Adrenal gland (tissue), 12 donors: ENCODE data around the gene FBXO36. TPM values are rescaled to one million over a fixed set of nuclear protein-coding genes. Genes with fewer than 3 reads are reported as not detected.

Experiments used
- DNase-seq, 7 donors: peaks; one replicate each; pipeline ENCODE4 v3.0.0-alpha.2; 2019 to 2020
- H3K27ac ChIP-seq, 5 donors: fragments of 200-600 bp; sonication (generic) in 4 of 5; 1 replicate in 3 of 5; 2 replicates in 2 of 5; pipeline versions ENCODE4 v1.5.1 to v1.8.0; 2016 to 2020; ENCODE audit warnings: mild to moderate bottlenecking in 1 of 5
- H3K27me3 ChIP-seq: fragments of 200-600 bp; 2 replicates; pipeline ENCODE4 v1.8.0; 2021
- H3K36me3 ChIP-seq, 2 donors: fragments of 200-600 bp; replicated peaks in 1 of 2; 1 replicate in 1 of 2; 2 replicates in 1 of 2; pipeline versions ENCODE4 v1.5.1 to v1.8.0; 2018 to 2022
- H3K4me1 ChIP-seq, 2 donors: fragments of 200-600 bp; replicated peaks in 1 of 2; 1 replicate in 1 of 2; 2 replicates in 1 of 2; pipeline versions ENCODE4 v1.5.1 to v1.8.0; 2018 to 2021
- H3K4me3 ChIP-seq, 4 donors: fragments of 200-600 bp; sonication (generic) in 3 of 4; one replicate each; pipeline ENCODE4 v1.5.1; 2016 to 2018
- H3K9me3 ChIP-seq, 3 donors: fragments of 200-600 bp; sonication (generic) in 1 of 3; replicated peaks in 1 of 3; 1 replicate in 2 of 3; 2 replicates in 1 of 3; pipeline versions ENCODE4 v1.5.1 to v1.8.0; 2016 to 2021
- POLR2A ChIP-seq, 2 donors: fragments of 450-650 bp; IDR thresholded peaks; one replicate each; pipeline ENCODE4 v1.6.1; 2017; ENCODE audit warnings: antibody characterized with exemption in 2 of 2, mild to moderate bottlenecking in 2 of 2, moderate library complexity in 1 of 2
- WGBS, 4 donors: extraction: QIAGEN DNeasy Blood & Tissue Kit in 2 of 4; methylation state at CpG; one replicate each; pipeline versions ENCODE4 v1.1.5 to v1.1.7; 2013 to 2017; 5-methylcytosine and 5-hydroxymethylcytosine counted together
- intact Hi-C, 2 donors: fragments of 100-400 bp; cut with DNase I; formaldehyde crosslinking; loops; one replicate each; pipeline versions ENCODE4 v1.14.1 to v1.15.0; 2022 to 2023
- polyA plus RNA-seq, 3 donors: library from polyadenylated mRNA; stranded (reverse); fragments of 200-250 nt in 2 of 3; fragments of 350-450 nt in 1 of 3; fragmentation: Illumina TruSeq in 1 of 3; extraction: RNeasy Lipid Tissue Mini Kit (QIAGEN cat#74804) in 1 of 3; gene quantifications; one replicate each; pipeline ENCODE4 v1.2.3, GENCODE V29; 2013 to 2014
- small RNA-seq, 2 donors: library from RNA; depleted of rRNA; stranded (forward); fragments of <200 nt; gene quantifications; one replicate each; pipeline ENCODE3, GENCODE V24; 2016
- total RNA-seq, 9 donors: library from RNA; depleted of rRNA in 4 of 9; stranded (reverse); fragments of >200 nt in 4 of 9; fragments of 120-200 nt in 1 of 9; fragmentation: NEBNext Ultra II Directional in 1 of 9; extraction: Animal tissue kit (Norgen Biotek cat#: 25700) in 1 of 9; gene quantifications; one replicate each; pipeline versions ENCODE4 v1.1.0 to v1.2.4, GENCODE V29; 2013 to 2023
- TF ChIP-seq, protein P1 (sequence below), 6 experiments: fragments of 450-650 bp in 4 of 6; fragments of 200-600 bp in 2 of 6; sonication (generic) in 1 of 6; IDR thresholded peaks; 1 replicate in 5 of 6; 2 replicates in 1 of 6; pipeline versions ENCODE4 v1.5.1 to v1.8.0; 2016 to 2021; ENCODE audit warnings: antibody characterized with exemption in 6 of 6, mild to moderate bottlenecking in 2 of 6, moderate library complexity in 1 of 6
- donor health status: healthy with polysubstance abuse.
- donor health status: Bipolar disorder and iron deficiency.
- donor health status: DM: yes; HTN: yes; CAD: no.
- donor health status: DM: no; HTN: no; CAD: no.
- donor health status: DM: no; HTN: no; CAD: no.
- donor health status: DM: yes; HTN: yes; CAD: no.

FBXO36 gene
- total and polyA plus RNA-seq, 12 donors, result 1.9 to 9.5 (median 6.4) TPM

GRCh38 chr2:230052299-230052698 lies 130.0 kb downstream of the FBXO36 start:
- 58 to 70% (median 61%) methylated on average over 2 of the region's 2 CpGs for WGBS, 4 donors
- peaks cover 0 to 7% of the 10 kb centered on the region in 2 donors for H3K4me1 ChIP-seq
- no peak for DNase-seq
- intact Hi-C loops, result no loop called here
- no peaks in the 10 kb centered on the region for H3K27me3 ChIP-seq
- H3K4me3 ChIP-seq, result no peak overlapping the region
- TF ChIP-seq, protein P1, sequence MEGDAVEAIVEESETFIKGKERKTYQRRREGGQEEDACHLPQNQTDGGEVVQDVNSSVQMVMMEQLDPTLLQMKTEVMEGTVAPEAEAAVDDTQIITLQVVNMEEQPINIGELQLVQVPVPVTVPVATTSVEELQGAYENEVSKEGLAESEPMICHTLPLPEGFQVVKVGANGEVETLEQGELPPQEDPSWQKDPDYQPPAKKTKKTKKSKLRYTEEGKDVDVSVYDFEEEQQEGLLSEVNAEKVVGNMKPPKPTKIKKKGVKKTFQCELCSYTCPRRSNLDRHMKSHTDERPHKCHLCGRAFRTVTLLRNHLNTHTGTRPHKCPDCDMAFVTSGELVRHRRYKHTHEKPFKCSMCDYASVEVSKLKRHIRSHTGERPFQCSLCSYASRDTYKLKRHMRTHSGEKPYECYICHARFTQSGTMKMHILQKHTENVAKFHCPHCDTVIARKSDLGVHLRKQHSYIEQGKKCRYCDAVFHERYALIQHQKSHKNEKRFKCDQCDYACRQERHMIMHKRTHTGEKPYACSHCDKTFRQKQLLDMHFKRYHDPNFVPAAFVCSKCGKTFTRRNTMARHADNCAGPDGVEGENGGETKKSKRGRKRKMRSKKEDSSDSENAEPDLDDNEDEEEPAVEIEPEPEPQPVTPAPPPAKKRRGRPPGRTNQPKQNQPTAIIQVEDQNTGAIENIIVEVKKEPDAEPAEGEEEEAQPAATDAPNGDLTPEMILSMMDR (IDR thresholded peaks at IDR 0.05), result no peak
- TF ChIP-seq POLR2A (IDR thresholded peaks at IDR 0.05), result no peak
- H3K27ac ChIP-seq, result peak overlapping the region in 1 of 5 donors; percentile 37
- H3K36me3 ChIP-seq, result no peaks in the 10 kb centered on the region
- no peaks in the 10 kb centered on the region for H3K9me3 ChIP-seq

DNA sequence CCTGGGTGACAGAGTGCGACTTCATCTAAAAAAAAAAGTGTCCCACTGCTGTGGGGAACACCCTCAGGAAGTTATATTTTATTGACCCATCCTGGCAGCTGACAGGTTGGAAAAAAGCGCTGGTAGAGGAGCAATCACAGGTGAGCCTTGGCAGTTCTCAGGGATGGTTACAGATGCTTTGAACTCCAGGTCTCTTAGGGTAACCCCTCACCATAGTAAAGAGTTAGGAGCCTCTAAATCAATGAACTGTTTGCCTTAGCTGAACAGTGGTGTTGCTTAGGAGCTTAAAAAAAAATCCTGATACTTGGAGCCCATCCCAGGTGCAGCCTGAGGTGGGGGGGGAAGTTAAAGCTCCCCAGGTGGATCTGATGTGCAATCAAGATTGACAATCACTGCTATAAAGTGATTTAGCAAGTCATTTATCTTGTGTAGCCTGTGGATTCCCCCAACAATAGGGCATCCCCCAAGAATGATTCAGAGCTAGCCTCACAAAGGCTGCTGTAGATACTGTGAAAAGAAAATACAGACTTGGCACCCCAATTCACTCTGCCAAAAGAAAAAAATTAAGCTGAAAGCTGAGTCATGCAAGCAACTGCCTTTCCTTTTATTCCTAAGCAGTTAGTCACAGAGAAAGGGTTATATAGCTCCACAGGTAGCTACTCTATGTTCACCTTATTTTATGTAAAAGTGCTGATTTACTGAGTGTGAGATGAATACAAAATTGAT lies 131.6 kb downstream of the FBXO36 start:
- intact Hi-C loops, result no loop called here
- Histone ChIP-seq H3K4me3 (no peak overlapping the region), H3K27me3 (no peaks in the 10 kb centered on the region), H3K9me3 (no peaks in the 10 kb centered on the region), H3K4me1 (peaks cover 0 to 7% of the 10 kb centered on the region in 2 donors), H3K27ac (no peak overlapping the region), H3K36me3 (no peaks in the 10 kb centered on the region)
- TF ChIP-seq POLR2A (IDR thresholded peaks at IDR 0.05), result no peak
- TF ChIP-seq, protein P1 (IDR thresholded peaks at IDR 0.05), result no peak
- peak in 3 of 7 donors; percentile 7 to 40 (median 29) for DNase-seq
- WGBS, 4 donors, result 89 to 100% (median 92%) methylated on average over 2 of the region's 2 CpGs

GRCh38 chr2:230060672-230061293 lies 138.5 kb downstream of the FBXO36 start:
- WGBS, 4 donors, result 86 to 91% (median 88%) methylated on average over 3 of the region's 3 CpGs
- H3K9me3 ChIP-seq, result no peaks in the 10 kb centered on the region
- no peaks in the 10 kb centered on the region for H3K4me1 ChIP-seq
- DNase-seq, result peak in 1 of 7 donors; percentile 13
- H3K36me3 ChIP-seq, result no peaks in the 10 kb centered on the region
- TF ChIP-seq, protein P1 (IDR thresholded peaks at IDR 0.05), result no peak
- no peak for TF ChIP-seq POLR2A (IDR thresholded peaks at IDR 0.05)
- H3K27ac ChIP-seq, result no peak overlapping the region
- no peak overlapping the region for H3K4me3 ChIP-seq
- intact Hi-C loops, result no loop called here
- no peaks in the 10 kb centered on the region for H3K27me3 ChIP-seq

Small RNA genes within 50 kb of the gene (small RNA-seq; reads per million reads assigned to genes)
- 0 reads per million in 2 donors for gene RNU6-1027P
- gene RNU6-613P, result 0 reads per million in 2 donors
- gene RNU6-964P, result 0 reads per million in 2 donors
- 0 reads per million in 2 donors for gene RNY4P19

Other genes starting within 250 kb of the FBXO36 start
- gene DNER, start 207.9 kb upstream of the FBXO36 start, total RNA-seq, result 100 to 1,000 TPM in 7 of 9 donors, 10 to 100 TPM in 2; 81.2 to 309 (median 191) TPM
- gene DNER, start 207.9 kb upstream of the FBXO36 start, polyA plus RNA-seq, result 100 to 1,000 TPM in 1 of 3 donors, 10 to 100 TPM in 2; 49.2 to 188 (median 56.9) TPM
- 100 to 1,000 TPM in 7 of 9 donors, 10 to 100 TPM in 2; 78.1 to 242 (median 188) TPM for gene TRIP12, start 494 bp upstream of the FBXO36 start, total RNA-seq
- 100 to 1,000 TPM in 1 of 3 donors, 10 to 100 TPM in 2; 15.5 to 167 (median 23.7) TPM for gene TRIP12, start 494 bp upstream of the FBXO36 start, polyA plus RNA-seq
- gene SLC16A14, start 146.4 kb downstream of the FBXO36 start, total RNA-seq, result 10 to 100 TPM in 3 of 9 donors, 1 to 10 TPM in 6; 4.7 to 23.5 (median 8.0) TPM
- 10 to 100 TPM in 1 of 3 donors, 1 to 10 TPM in 1, under 1 TPM in 1; 0.88 to 12.1 (median 4.3) TPM for gene SLC16A14, start 146.4 kb downstream of the FBXO36 start, polyA plus RNA-seq